HepG2 (cell line): Measurements from ENCODE around the gene AGFG1. TPM values are rescaled to one million over a fixed set of nuclear protein-coding genes. Genes with fewer than 3 reads are reported as not detected.

Experiments used
- ATAC-seq: fragments of 200-7000 bp; cut with Tn5 transposase; 3 replicates; pipeline ENCODE4 v1.9.1; 2020; ENCODE audit warnings: mild to moderate bottlenecking, moderate library complexity
- BruUV-seq: library from RNA; stranded (reverse); fragments of 400-500 nt; replicated peaks from 2 replicates; lab custom pipeline; 2021; lab: Mats Ljungman, UMichigan
- CTCF ChIA-PET: fragments of 300-600 bp; formaldehyde crosslinking; extraction: SDS; loops from one replicate; lab custom pipeline; 2021; ENCODE audit warnings: low total read pairs, inconsistent platforms, low intra/inter-chr PET ratio; lab: Yijun Ruan, JAX
- POLR2A ChIA-PET: fragments of 350-600 bp; sonication (Branson Sonifier 250); formaldehyde crosslinking; loops from one replicate; lab custom pipeline; 2020; ENCODE audit warnings: antibody characterized with exemption, inconsistent platforms; lab: Yijun Ruan, JAX
- DNase-seq: peaks from one replicate; pipeline ENCODE4 v3.0.0-alpha.2; 2015; ENCODE audit warnings: low spot score
- FAIRE-seq: peaks from 3 replicates; lab custom pipeline; 2011; peaks lifted over from hg19 to GRCh38; lab: Jason Lieb, UNC
- H2AFZ ChIP-seq: one replicate; pipeline ENCODE4 v1.6.1; 2011; ENCODE audit warnings: low read length, inconsistent platforms
- H3K27ac ChIP-seq: fragments of 300-600 bp; 3 replicates; pipeline ENCODE4 v1.8.0; 2011; ENCODE audit warnings: mixed run types, mild to moderate bottlenecking, mixed read lengths, low read length, inconsistent platforms; ENCODE audit not compliant: insufficient read depth; ENCODE audit errors: extremely low read length
- H3K27me3 ChIP-seq, 2 experiments: fragments of 200-600 bp in 1 of 2; 2 replicates in 1 of 2; 3 replicates in 1 of 2; pipeline versions ENCODE4 v1.6.0 to v1.8.0; 2011; ENCODE audit warnings: low read length in 2 of 2, mild to moderate bottlenecking in 2 of 2, moderate library complexity in 2 of 2, inconsistent platforms in 1 of 2; ENCODE audit not compliant: insufficient read depth in 2 of 2, control insufficient read depth in 1 of 2
- H3K36me3 ChIP-seq, 2 experiments: fragments of 200-600 bp in 1 of 2; replicated peaks in 1 of 2; 2 replicates in 1 of 2; 3 replicates in 1 of 2; pipeline versions ENCODE4 v1.5.1 to v1.8.0; 2011; ENCODE audit warnings: low read length in 2 of 2, inconsistent platforms in 1 of 2; ENCODE audit not compliant: insufficient read depth in 2 of 2, control insufficient read depth in 1 of 2
- H3K4me1 ChIP-seq: 2 replicates; pipeline ENCODE4 v1.5.1; 2012; ENCODE audit warnings: low read length, inconsistent platforms; ENCODE audit not compliant: insufficient read depth
- H3K4me2 ChIP-seq: 2 replicates; pipeline ENCODE4 v1.6.0; 2011; ENCODE audit warnings: low read depth, low read length, inconsistent platforms
- H3K4me3 ChIP-seq, 3 experiments: fragments of 200-600 bp in 1 of 3; sonication (generic), shearing (Covaris generic) in 1 of 3; replicated peaks in 1 of 3; 2 replicates each; pipeline ENCODE4 v1.5.1; 2011 to 2016; ENCODE audit warnings: low read length in 3 of 3, inconsistent platforms in 2 of 3, low read depth in 2 of 3, mild to moderate bottlenecking in 2 of 3, control low read depth in 1 of 3, mixed read lengths in 1 of 3; ENCODE audit not compliant: insufficient read depth in 1 of 3
- H3K79me2 ChIP-seq: one replicate; pipeline ENCODE4 v1.6.1; 2011; ENCODE audit warnings: low read length, inconsistent platforms; ENCODE audit not compliant: insufficient read depth
- H3K9ac ChIP-seq: 2 replicates; pipeline ENCODE4 v1.6.0; 2011; ENCODE audit warnings: mild to moderate bottlenecking, low read depth, low read length, inconsistent platforms; ENCODE audit not compliant: insufficient read depth
- H3K9me3 ChIP-seq: 2 replicates; pipeline ENCODE4 v1.5.1; 2012; ENCODE audit warnings: mild to moderate bottlenecking, low read length
- H4K20me1 ChIP-seq: 2 replicates; pipeline ENCODE4 v1.6.0; 2011; ENCODE audit warnings: inconsistent platforms, mild to moderate bottlenecking, low read length, moderate library complexity; ENCODE audit not compliant: insufficient read depth
- CENPX ChIP-seq: sonication (generic); formaldehyde crosslinking; IDR thresholded peaks from 2 replicates; pipeline ENCODE4 v1.9.0; 2021; ENCODE audit warnings: mild to moderate bottlenecking, missing genetic modification reagents, moderate library complexity
- ERF ChIP-seq: IDR thresholded peaks from 2 replicates; pipeline ENCODE4 v1.6.1; 2018; ENCODE audit warnings: missing biosample characterization, missing genetic modification reagents
- FOXM1 ChIP-seq: sonication (generic); formaldehyde crosslinking; IDR thresholded peaks from 2 replicates; pipeline ENCODE4 v1.5.0; 2020; ENCODE audit warnings: missing genetic modification reagents
- HCFC1 ChIP-seq: fragments of 150-350 bp; IDR thresholded peaks from 2 replicates; pipeline ENCODE4 v1.6.1; 2014; ENCODE audit warnings: low read depth, low read length
- HOXA9 ChIP-seq: sonication (generic); formaldehyde crosslinking; IDR thresholded peaks from 2 replicates; pipeline ENCODE4 v1.8.1; 2022; ENCODE audit warnings: missing genetic modification reagents, mild to moderate bottlenecking, moderate library complexity, borderline replicate concordance
- NR2F1 ChIP-seq, 2 experiments: fragments of 450-650 bp in 1 of 2; formaldehyde crosslinking in 1 of 2; IDR thresholded peaks; 2 replicates each; pipeline versions ENCODE4 v1.5.0 to v1.6.1; 2016 to 2020; ENCODE audit warnings: mild to moderate bottlenecking in 1 of 2, missing compliant biosample characterization in 1 of 2, missing genetic modification reagents in 1 of 2, moderate library complexity in 1 of 2
- SRF ChIP-seq: IDR thresholded peaks from 2 replicates; pipeline ENCODE4 v1.6.1; 2011; ENCODE audit warnings: mild to moderate bottlenecking, low read depth, low read length, moderate library complexity
- WGBS: methylation state at CpG from one replicate; pipeline ENCODE4 v1.1.6; 2017; ENCODE audit warnings: low lambda C conversion rate; 5-methylcytosine and 5-hydroxymethylcytosine counted together
- in situ Hi-C: cut with HindIII; loops from 2 replicates; pipeline ENCODE4 v1.10.0; 2017; ENCODE audit warnings: low pct_unique_long_range_greater_than_20kb; ENCODE audit not compliant: extremely low pct_ligation_motif_present
- intact Hi-C: fragments of 100-400 bp; cut with micrococcal nuclease; formaldehyde crosslinking; loops from one replicate; pipeline ENCODE4 v1.10.0; 2022; ENCODE audit not compliant: unreplicated experiment
- polyA plus RNA-seq, 8 experiments: library from polyadenylated mRNA; depleted of rRNA in 3 of 8; stranded (reverse) in 7 of 8; unstranded in 1 of 8; fragments of >200 nt; fragmentation: Illumina TruSeq in 4 of 8; extraction: Trizol in 4 of 8; gene quantifications; 2 replicates each; pipeline versions ENCODE4 v1.2.1 to v1.2.3, GENCODE V29; 2011 to 2016; ENCODE audit warnings: low read depth in 4 of 8, missing spikeins in 1 of 8, mixed read lengths in 1 of 8; ENCODE audit not compliant: insufficient read depth in 1 of 8
- total RNA-seq, 5 experiments: library from RNA; depleted of rRNA; stranded (reverse); fragments of >200 nt; fragmentation: Illumina TruSeq; extraction: Trizol; gene quantifications; 2 replicates each; pipeline ENCODE4 v1.2.3, GENCODE V29; 2016; ENCODE audit warnings: low read depth in 1 of 5
- TF ChIP-seq, protein P1 (sequence below): IDR thresholded peaks from 2 replicates; pipeline ENCODE4 v1.6.1; 2016; ENCODE audit warnings: low read depth, missing genetic modification reagents, missing compliant biosample characterization
- TF ChIP-seq, protein P2 (sequence below): IDR thresholded peaks from 2 replicates; pipeline ENCODE4 v1.6.1; 2016; ENCODE audit warnings: mild to moderate bottlenecking, missing biosample characterization, missing genetic modification reagents
- TF ChIP-seq, protein P3 (sequence below): sonication (generic); formaldehyde crosslinking; IDR thresholded peaks from 2 replicates; pipeline ENCODE4 v1.4.0; 2020; ENCODE audit warnings: missing genetic modification reagents, borderline replicate concordance
- TF ChIP-seq, protein P4 (sequence below): sonication (generic); formaldehyde crosslinking; IDR thresholded peaks from 2 replicates; pipeline ENCODE4 v1.8.0; 2022; ENCODE audit warnings: mild to moderate bottlenecking, missing genetic modification reagents, moderate library complexity
- TF ChIP-seq, protein P5 (sequence below): sonication (generic); formaldehyde crosslinking; IDR thresholded peaks from 2 replicates; pipeline ENCODE4 v1.8.1; 2023; ENCODE audit warnings: mild to moderate bottlenecking, missing genetic modification reagents, borderline replicate concordance
- TF ChIP-seq, protein P6 (sequence below): sonication (generic); formaldehyde crosslinking; IDR thresholded peaks from 2 replicates; pipeline ENCODE4 v1.5.0; 2020; ENCODE audit warnings: mild to moderate bottlenecking, low read depth, missing genetic modification reagents, borderline replicate concordance

The AGFG1 gene
- total and polyA plus RNA-seq, 2 of the 13 experiments (the other 11 are each of a cell fraction or from before 2014, with no cell fraction given), result 145 to 168 TPM

DNA sequence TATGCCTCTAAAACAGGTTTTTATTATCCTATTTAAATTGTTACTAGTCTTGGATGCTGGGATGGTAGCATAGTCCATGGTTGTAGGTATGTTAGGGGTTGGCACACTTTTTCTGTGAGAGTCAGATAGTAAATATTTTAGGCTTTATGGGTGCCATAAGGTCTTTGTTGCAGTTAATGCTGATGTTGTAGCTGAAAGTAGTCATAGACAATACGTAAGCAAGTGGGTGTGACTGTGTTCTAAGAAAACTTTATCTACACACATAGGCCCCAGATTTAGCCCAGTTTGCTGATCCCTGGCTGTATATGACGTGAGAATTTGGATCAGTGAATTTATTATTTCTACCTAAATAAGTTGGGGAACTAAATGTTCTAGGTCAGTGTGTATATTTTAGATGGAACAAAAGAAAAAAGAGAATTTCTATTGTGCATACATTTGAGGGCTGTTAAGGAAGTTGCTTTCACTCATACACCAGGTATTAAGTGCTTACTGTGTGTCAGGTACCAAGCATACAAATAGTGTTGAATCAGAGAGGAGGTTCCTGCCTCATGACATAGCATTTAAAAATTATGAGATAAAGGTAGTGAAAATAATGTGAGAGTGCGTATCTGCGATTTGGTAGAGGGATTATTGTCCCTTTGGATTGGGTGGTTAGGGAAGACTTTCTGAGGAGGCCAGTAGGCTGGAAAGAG lies 39.4 kb downstream of the AGFG1 start:
- no peak for TF ChIP-seq FOXM1 (CRISPR knock-in tag)
- TF ChIP-seq, protein P1, sequence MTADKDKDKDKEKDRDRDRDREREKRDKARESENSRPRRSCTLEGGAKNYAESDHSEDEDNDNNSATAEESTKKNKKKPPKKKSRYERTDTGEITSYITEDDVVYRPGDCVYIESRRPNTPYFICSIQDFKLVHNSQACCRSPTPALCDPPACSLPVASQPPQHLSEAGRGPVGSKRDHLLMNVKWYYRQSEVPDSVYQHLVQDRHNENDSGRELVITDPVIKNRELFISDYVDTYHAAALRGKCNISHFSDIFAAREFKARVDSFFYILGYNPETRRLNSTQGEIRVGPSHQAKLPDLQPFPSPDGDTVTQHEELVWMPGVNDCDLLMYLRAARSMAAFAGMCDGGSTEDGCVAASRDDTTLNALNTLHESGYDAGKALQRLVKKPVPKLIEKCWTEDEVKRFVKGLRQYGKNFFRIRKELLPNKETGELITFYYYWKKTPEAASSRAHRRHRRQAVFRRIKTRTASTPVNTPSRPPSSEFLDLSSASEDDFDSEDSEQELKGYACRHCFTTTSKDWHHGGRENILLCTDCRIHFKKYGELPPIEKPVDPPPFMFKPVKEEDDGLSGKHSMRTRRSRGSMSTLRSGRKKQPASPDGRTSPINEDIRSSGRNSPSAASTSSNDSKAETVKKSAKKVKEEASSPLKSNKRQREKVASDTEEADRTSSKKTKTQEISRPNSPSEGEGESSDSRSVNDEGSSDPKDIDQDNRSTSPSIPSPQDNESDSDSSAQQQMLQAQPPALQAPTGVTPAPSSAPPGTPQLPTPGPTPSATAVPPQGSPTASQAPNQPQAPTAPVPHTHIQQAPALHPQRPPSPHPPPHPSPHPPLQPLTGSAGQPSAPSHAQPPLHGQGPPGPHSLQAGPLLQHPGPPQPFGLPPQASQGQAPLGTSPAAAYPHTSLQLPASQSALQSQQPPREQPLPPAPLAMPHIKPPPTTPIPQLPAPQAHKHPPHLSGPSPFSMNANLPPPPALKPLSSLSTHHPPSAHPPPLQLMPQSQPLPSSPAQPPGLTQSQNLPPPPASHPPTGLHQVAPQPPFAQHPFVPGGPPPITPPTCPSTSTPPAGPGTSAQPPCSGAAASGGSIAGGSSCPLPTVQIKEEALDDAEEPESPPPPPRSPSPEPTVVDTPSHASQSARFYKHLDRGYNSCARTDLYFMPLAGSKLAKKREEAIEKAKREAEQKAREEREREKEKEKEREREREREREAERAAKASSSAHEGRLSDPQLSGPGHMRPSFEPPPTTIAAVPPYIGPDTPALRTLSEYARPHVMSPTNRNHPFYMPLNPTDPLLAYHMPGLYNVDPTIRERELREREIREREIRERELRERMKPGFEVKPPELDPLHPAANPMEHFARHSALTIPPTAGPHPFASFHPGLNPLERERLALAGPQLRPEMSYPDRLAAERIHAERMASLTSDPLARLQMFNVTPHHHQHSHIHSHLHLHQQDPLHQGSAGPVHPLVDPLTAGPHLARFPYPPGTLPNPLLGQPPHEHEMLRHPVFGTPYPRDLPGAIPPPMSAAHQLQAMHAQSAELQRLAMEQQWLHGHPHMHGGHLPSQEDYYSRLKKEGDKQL, result no peak
- no peak for TF ChIP-seq HCFC1
- TF ChIP-seq NR2F1 (CRISPR knock-in tag; IDR thresholded peaks at IDR 0.05), result no peak
- TF ChIP-seq, protein P2, sequence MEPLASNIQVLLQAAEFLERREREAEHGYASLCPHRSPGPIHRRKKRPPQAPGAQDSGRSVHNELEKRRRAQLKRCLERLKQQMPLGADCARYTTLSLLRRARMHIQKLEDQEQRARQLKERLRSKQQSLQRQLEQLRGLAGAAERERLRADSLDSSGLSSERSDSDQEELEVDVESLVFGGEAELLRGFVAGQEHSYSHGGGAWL (CRISPR knock-in tag), result no peak
- TF ChIP-seq, protein P3, sequence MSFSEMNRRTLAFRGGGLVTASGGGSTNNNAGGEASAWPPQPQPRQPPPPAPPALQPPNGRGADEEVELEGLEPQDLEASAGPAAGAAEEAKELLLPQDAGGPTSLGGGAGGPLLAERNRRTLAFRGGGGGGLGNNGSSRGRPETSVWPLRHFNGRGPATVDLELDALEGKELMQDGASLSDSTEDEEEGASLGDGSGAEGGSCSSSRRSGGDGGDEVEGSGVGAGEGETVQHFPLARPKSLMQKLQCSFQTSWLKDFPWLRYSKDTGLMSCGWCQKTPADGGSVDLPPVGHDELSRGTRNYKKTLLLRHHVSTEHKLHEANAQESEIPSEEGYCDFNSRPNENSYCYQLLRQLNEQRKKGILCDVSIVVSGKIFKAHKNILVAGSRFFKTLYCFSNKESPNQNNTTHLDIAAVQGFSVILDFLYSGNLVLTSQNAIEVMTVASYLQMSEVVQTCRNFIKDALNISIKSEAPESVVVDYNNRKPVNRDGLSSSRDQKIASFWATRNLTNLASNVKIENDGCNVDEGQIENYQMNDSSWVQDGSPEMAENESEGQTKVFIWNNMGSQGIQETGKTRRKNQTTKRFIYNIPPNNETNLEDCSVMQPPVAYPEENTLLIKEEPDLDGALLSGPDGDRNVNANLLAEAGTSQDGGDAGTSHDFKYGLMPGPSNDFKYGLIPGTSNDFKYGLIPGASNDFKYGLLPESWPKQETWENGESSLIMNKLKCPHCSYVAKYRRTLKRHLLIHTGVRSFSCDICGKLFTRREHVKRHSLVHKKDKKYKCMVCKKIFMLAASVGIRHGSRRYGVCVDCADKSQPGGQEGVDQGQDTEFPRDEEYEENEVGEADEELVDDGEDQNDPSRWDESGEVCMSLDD (CRISPR knock-in tag), result no peak
- TF ChIP-seq, protein P4, sequence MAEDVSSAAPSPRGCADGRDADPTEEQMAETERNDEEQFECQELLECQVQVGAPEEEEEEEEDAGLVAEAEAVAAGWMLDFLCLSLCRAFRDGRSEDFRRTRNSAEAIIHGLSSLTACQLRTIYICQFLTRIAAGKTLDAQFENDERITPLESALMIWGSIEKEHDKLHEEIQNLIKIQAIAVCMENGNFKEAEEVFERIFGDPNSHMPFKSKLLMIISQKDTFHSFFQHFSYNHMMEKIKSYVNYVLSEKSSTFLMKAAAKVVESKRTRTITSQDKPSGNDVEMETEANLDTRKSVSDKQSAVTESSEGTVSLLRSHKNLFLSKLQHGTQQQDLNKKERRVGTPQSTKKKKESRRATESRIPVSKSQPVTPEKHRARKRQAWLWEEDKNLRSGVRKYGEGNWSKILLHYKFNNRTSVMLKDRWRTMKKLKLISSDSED, result no peak
- no peak for TF ChIP-seq SRF
- TF ChIP-seq, protein P5, sequence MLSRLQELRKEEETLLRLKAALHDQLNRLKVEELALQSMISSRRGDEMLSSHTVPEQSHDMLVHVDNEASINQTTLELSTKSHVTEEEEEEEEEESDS (CRISPR knock-in tag), result no peak
- TF ChIP-seq ERF, result no peak
- TF ChIP-seq CENPX (CRISPR knock-in tag), result no peak
- TF ChIP-seq, protein P6, sequence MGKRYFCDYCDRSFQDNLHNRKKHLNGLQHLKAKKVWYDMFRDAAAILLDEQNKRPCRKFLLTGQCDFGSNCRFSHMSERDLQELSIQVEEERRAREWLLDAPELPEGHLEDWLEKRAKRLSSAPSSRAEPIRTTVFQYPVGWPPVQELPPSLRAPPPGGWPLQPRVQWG (CRISPR knock-in tag), result no peak
- no peak for TF ChIP-seq HOXA9 (CRISPR knock-in tag)
- DNase-seq, result no peak
- 96% methylated on average over 4 of the region's 4 CpGs for WGBS
- ChIA-PET POLR2A (no interaction called here), CTCF (no interaction called here)
- peaks cover 36% of the 10 kb centered on the region for H3K4me1 ChIP-seq
- H3K79me2 ChIP-seq, result peaks cover 99% of the 10 kb centered on the region
- H2AFZ ChIP-seq, result no peak overlapping the region
- no peak for FAIRE-seq
- no peak overlapping the region for H3K9ac ChIP-seq
- H3K36me3 ChIP-seq, result peaks cover 0 to 1% of the 10 kb centered on the region in 2 experiments; a peak in 4 of 5 replicates
- no peak overlapping the region for H3K27ac ChIP-seq
- H4K20me1 ChIP-seq, result peaks cover 19% of the 10 kb centered on the region; the same call in 1 of the 2 replicates
- BruUV-seq, result no TSS peak
- intact Hi-C loops (loop anchor here (5.0 kb wide), 1 partner anchor 39 kb away; the partner anchor contains the start of gene AGFG1), in situ Hi-C loops (no loop called here)
- H3K27me3 ChIP-seq, result no peaks in the 10 kb centered on the region
- no peak overlapping the region for H3K4me3 ChIP-seq
- H3K4me2 ChIP-seq, result no peak overlapping the region
- no peak for ATAC-seq
- no peaks in the 10 kb centered on the region for H3K9me3 ChIP-seq
